NOMO-1 treated with dmso at 0.1 percent for 144 hours (cell line): ENCODE results near the gene LRMDA.
A peak's percentile ranks its signal among the peaks of the same experiment; 100 is the strongest.

Source experiments
- DNase-seq: peaks from one replicate; lab custom pipeline; 2025; ENCODE audit not compliant: unreplicated experiment; lab: John Stamatoyannopoulos, UW

LRMDA gene

DNA sequence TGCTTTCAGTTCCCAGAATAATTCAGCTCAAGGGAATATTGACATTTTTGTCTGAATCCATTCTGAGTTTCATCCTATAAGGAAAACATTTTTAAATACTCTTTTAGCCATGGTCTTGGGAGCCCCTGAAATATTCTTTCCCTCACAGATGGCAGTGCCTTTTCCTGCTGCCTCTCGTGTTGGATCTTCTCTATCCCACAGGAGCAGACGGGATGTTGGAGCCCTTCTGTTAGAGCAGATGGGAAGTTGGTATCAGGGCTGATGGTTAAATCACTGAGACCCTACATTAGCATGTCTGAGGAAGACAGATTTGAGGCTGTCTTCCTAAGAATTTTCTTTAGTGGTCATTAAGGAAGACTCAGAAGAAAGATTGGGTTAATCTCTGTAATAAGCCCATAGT lies 737.8 kb downstream of the LRMDA start:
- DNase-seq, result no peak

DNA sequence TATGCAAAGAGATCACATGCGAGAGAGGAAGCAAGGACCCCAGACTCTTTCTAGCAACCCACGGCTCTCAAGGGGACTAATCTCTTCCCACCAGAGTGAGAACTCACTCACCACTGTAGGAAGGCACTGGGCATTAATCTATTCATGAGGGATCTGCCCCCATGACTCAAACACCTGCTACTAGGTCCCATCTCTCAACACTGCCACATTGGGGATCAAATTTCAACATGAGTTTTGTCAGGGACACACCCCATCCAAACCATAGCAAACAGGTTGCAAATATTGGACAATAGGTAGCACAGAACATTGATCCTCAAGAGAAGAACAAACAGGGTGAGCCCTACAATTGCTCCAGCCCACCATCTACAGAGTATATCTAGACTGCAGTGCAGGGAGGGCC lies 740.6 kb downstream of the LRMDA start:
- DNase-seq, result no peak

DNA sequence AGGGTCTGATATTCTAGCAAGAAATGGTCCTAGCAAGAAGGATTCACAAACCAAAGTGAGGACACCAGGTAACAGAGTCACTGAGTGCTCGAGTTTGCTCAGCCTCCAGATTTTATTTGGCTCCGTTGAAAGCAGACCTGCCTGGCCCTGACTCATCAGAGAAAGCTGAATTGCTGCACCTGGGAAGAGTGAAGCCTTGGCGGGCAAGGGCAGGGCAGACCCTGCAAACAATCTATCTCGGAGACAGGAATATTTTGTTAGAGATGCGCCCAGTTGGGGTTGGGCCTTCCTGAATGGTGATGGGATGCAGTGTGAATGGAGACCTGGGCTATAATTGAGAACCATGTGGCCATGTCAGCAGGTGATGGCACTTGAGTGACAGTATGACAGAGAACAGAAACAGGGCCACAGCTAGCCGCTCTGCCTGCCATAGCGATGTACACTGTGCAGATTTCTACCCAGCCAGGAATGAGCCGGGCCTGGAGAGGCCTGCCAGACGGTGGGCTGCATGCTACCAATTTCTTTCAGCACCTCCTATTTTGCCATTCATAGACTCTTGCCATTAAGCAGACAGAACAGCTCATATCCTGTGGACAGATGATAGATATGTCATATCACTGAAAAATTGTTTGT lies 744.2 kb downstream of the LRMDA start:
- DNase-seq, result no peak

DNA sequence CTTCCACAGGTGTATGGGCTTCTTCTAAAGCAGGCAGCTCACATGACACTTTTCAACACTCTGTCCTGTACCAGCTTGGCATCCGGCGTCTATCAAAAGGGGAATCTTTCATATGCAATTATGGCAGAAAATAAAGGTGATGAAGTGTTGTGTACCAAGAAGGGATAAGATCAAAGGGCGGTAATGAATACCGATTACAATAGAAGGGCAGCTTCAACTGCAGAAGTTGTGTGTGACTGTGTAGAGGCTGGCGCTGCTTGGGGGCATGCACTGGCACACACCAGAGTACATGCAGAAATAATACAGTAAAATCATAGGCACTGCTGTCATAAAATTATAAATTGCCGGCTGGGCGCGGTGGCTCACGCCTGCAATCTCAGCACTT lies 744.7 kb downstream of the LRMDA start:
- DNase-seq, result no peak

DNA sequence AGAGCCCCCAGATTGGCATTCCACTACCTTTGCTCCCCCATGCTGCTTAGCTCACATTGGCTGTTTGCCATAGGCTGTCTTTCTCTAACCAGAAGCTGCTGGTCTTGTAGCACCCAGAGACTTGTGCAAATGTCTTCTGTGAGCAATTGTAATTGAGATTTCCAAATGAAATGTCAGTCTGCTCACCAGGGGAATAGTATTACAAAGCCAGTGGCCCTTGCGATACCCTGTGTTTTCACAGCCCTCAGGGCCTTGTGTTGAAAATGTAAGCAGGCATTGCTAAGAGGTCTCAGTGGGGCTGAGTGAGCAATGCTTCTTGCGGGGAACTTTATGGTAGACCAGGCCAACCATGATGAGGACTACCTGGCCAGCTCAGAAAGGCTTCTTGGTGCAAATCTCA lies 746.5 kb downstream of the LRMDA start:
- DNase-seq, result no peak

DNA sequence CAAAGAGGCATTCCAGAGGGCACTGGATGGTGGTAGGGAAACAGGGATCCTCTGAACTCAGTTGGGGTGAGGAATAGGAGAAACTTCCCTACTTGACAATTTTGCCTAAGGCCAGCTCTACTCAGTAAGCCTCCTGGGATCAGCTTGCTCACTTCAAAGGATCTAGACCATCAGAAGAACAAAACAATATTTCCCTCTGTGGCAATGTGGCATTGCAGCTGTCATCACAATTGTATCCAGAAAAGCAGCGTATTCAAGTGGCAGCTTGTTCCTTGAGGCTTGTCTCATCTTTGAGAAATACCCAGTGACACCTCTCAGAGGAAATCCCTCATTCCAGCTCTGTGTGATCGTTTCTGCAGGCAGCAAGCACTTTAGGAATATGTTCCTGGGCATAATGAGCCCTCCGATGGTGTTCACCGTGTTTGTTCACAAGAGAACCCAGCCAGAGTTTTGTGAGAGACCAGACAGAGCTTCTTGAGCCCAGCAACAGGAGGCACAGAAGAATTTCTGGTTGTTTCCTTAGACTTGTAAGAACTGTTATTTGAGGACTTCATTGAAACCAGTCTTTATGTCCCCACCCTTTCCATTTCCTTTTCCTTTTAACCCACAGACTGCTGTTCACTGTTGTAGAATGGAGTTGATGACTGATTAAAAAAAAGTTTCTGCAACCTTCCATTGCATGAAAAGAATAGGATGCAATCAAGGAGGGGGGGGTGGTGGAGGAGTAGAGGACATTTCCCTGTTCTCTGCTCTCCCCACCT lies 747.3 kb downstream of the LRMDA start:
- no peak for DNase-seq

DNA sequence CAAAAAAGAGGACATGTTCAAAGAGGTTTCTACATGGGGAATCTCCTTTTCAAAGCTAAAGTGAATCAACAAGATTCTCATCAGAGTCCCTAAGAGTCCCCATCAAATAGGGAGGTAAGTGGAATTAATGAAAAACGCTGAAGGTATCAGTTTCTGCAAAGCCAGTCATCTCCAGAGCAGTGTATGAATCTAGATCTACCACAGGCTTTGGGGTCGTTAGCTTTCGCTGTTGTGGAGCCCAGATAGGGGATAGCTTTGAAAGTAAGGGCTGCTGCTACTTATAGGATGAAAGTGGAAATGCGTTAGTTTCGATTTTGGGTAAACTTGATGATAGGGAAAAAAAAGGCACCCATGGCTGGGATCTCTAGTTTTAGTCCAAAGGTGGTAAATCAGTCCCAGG lies 748.4 kb downstream of the LRMDA start:
- no peak for DNase-seq

DNA sequence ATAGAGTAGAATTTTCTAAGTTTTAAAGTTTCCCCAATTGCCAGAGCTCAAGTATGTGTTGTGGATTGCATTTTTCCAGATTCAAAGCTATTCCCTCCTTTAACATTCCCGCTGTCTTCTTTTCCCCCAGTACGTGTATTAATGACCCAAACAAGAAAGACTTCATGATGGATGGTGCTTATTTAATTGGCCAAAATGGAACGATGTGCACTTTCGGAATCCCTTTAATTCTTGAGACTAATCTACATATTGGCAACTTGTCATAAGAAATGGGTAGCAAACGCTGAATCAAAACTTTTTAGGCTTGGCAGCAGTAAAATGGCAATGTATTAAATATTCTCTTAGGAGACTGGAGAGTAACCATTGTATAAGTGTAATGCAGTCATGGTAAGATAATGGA lies 753.2 kb downstream of the LRMDA start:
- no peak for DNase-seq

DNA sequence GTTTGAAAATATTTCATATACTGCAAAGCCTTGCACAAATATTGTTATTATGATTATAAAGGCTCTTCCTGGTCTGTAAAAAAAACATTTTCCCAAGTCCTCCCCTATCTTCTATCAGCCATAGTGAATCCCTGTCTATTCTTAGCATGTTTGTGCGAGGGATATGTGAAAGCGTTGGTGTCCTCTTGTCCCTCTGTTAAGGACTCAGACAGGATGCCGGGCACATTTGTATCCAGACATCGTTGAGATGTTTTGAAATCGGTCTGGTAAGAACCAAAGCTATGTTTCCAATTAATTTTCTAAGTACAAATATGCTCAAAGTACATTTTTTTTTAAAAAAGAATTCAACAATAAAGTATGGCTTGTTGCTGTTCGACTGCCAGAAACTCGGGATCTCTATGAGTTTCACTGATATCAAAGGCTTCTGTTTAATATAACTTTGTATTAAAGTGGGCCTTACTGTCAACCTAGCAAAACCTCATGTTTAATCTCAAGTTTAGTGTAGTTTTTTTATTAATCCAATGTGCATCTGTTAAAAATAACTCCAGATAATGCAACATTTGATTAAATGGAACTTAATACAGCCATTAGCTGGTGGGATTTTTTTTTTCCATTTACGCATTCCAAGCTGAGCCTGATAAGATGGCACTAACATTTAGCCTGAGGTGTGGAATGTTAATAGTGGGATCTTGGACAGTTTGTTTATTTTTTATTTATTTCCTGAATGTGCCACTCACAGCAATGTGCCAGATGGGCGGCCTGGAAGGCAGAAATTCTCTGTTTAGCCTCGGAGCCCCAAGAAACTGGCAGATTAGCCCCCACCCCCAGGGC lies 754.3 kb downstream of the LRMDA start:
- DNase-seq, result no peak

DNA sequence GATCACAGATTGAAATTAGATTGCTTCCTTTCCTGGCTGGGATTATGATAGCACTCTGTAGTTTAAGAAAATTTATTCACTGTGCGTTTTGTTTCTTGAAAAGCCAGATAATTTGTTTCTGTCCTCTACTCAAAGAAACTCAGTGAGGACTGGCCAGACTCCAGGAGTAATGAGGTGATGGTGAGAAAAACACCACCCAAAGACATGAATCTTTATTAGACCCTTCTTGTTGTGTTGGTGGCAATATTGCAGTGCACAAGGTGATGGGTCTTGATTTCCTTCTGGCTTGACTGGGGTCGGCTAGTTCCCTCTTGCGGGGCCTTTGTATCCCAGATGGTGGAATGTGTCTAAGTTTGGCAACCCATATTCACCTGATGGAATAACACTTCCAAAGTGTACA lies 756.8 kb downstream of the LRMDA start:
- DNase-seq, result no peak

DNA sequence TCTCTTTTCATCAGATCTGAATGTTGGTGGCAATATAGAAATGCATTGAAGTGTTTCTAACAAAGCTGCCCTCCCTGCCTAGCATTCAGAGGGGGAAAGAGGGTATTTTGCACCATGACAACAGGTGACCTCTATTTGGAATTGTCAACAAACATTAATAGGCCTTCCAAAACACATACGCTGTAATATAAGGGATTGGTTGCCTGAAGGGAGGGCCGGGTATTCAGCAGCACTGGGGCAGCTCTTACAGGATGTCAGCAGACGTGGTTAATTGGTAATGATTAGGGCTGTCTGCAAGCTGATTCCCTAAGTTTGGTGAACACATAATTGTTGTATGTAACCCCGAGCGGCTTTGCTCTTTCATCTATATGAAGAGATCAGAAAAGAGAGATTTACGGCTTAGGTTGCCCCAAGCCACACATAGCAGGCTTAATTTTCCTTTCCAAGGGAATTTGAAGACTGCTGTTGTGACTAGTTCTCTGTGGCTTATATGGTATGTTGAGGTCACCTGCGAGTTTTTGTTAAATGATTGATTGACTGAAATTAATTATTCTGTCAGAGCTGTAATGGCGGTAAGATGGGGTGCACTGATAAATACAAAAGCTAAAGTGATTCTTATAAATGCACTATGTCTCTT lies 759.3 kb downstream of the LRMDA start:
- DNase-seq, result no peak

DNA sequence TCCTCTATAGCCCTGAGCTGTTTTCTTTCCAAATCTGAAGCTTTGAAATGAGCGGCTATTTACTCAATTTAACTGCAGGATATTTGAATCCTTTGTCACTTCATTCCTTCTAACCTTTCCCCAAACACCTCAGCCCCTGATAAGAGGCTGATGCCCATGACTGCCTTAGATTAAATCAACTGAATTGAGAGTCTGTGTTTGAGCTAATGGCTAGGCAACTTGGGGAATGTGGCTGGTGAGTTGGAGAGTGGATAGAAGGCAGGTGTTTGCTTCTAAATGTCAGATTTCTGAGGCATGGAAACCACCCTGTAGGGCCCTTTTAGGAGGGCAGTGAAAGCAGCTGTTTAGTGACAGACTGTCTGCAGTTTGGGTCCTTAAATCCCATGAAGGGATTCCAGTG lies 759.9 kb downstream of the LRMDA start:
- no peak for DNase-seq

DNA sequence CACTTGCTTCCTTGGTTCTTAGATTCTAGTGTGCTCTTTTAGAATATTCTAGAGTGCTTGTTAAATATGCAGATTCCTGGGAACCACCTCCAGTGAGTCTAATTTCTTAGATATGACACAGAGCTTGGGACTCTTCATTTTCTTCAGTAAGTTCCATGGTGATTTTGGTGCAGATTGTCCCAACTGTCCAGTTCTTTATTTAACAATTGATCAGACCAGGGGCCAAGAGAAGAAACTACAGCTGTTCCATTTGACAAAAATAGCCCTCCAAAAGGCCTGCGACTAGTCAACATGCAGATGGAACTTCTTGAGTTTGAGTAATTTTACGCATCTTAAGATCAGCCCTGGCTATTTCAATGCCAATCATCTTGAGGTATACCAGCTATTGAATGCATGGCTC lies 760.7 kb downstream of the LRMDA start:
- DNase-seq, result no peak

DNA sequence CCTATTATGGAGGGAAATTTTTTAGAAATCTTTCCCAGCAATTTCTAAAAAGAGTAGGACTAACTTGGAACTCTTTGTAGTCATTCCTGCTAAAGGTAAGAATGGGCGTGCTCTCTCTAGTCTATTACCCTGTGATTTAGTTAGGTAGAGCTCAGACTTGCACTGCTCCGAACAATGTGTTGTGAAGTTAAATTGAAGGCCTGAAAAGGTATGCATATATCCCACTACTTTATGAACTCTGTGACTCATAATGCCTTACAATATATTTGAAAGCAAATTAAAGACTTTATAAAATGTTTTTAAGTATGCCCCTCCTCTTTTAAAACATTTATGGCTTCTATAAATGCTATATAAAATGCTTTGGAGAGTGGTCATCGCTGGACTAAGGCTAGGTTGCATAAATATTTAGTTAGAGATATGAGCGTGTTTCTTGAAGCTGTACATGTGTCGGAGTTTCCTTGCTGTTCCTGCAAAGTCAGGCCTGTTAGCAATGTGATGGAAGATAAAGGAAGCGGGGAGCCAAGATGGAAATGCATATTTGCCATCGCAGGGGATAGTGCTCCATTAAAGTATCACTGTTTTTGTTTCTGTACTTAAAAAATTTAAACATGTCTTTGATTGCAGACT lies 761.4 kb downstream of the LRMDA start:
- no peak for DNase-seq

DNA sequence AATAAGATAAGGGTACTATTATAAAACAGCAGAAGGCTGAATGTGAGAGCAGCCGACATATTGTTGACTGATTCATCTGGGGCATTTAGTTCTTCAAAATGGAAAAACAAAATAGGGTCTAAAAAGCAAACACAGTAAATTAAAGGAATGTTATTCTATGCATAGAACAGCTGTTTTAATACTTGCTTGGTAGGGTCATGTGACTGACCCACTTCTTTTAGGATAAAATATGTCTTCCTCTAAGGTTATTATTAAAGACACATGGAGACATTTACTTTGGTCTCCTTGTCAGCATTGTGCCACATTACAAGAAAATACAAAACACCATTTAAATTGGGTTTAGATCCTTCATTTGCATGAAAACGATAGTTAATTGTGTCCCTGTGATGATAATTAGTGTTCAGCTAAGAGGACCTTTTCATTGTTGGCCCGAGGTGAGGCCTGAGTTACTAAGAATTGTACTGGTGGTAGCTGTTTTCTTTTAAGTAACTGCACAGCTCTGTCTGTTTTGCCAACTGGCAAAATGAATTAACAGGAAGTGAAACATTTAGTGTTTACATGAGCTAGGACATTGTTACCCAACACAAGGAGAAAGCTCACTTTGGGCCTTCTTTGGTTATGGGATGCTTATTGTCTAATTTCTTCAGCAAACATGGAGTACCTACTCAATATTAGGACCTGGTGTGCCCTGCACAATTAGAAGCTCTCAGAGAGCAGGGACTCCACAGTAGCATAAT lies 764.4 kb downstream of the LRMDA start:
- peak; percentile 14 for DNase-seq

DNA sequence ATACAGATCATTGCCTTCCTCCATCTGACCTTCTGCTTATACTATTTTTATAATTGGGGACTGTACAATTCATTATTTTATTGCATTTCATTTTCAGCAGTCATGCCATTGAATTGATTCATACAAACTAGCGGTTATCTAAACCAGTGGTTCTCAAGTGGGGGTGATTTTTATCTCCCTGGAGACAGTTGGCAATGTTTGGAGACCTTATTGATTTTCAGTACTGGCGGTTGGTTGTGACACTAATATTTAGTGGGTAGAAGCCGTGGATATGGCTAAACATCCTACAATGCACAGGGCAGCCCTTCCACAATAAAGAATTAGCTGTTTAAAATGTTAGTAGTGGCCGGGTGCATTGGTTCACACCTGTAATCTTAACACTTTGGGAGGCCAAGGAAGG lies 765.9 kb downstream of the LRMDA start:
- no peak for DNase-seq

DNA sequence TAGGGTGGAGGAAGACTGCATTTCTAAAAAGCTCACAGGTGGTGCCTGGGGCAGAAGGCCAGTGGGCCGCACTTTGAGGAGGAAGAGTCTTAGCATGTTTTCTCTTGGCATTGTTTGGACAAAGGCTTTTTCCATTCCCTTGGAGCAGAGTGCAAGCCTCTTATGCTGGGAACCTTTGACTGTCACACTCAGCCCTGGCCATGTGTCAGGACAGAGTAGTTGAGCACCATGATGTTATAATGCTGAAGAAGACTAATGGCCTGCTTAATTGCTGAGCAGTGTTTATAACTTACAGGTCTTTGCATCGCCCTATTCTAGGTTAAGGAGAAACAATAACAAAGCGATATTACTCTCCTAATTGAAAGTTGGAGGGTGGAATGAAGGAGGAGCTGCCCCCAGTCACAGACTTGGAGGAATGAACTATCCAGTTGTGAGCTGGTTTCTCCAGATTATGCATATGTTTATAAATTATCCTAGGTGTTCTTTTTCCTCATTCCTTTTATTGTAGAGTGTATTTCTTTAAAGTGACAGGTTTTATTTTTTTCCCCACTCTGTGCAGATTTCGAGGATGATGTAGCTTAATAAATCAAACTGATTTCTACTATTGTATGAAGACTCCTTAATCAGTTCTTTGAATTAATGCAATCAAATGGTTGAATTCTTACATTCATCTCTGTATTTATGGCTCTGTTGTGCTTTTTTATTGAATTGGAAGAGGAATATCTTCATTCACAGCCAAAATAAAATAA lies 767.0 kb downstream of the LRMDA start:
- no peak for DNase-seq

DNA sequence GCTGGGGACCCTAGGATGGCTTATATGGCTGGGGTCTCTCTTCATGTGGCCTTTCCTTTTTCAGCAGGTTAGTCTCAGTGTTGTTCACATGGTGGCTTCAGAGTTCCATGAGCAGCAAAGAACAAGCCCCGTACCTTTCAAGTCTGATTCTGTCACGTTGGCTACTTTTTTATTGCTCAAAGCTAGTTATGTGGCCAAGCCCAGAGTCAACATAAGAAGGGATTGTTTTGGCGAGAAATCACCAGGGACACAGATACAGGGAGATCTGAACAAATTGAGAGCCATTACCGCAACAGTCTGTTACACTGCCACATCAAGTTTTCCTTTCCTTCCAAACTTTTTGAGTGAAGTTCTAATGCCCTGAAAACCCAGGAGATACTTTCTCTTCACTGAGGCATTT lies 770.5 kb downstream of the LRMDA start:
- no peak for DNase-seq

DNA sequence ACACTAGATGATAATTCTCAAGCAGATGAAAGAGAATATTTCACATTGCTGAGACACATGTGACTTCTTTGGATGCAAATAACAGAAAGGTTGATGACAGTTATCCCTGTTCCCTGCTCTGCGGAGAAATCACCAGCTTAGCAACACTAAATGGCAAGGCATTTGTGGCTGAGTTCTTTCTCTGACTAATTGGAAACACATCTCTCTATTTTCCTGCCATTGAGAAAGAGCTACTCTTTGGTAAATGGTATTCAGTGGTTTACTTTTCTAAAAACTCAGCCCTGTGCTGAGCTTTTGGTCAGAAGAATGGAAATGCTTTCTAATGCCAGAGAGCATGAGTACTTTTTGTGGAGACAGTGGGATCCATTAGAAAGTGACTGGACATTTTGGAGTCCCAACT lies 771.4 kb downstream of the LRMDA start:
- no peak for DNase-seq

DNA sequence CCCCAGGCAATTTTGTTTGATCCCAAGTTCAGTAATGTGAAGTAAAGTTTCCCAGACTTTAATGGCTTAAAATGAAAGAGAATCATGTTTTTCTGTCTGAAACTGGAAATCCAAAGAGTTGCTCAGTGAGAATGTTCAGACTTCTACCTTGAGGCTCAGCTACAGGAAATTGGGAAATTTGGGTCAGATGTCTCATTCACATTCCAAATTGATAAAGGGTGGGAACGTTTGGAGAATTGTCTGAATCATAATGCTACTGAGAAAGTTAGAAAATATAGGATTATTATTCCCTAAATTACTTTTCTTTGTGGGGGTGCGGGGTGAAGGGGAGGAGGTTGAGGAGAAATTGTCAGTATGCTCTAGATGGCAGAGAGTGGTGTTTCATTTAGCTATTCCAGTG lies 773.9 kb downstream of the LRMDA start:
- DNase-seq, result no peak
